Body of pancreas (tissue), 4 donors: ENCODE measurements around the gene PTPRN2. TPM values are rescaled to one million over a fixed set of nuclear protein-coding genes. Genes with fewer than 3 reads are reported as not detected.

ENCODE experiments used
- ATAC-seq: fragments of 150-250 bp; one replicate; pipeline ENCODE4 v1.9.1; 2016
- DNase-seq, 4 donors: peaks; one replicate each; pipeline ENCODE4 v3.0.0-alpha.2; 2019
- H3K27ac ChIP-seq, 4 donors: fragments of 200-600 bp; sonication (generic); 1 replicate in 3 of 4; 2 replicates in 1 of 4; pipeline versions ENCODE4 v1.5.1 to v1.6.1; 2016 to 2019; ENCODE audit warnings: mild to moderate bottlenecking in 1 of 4, mixed read lengths in 1 of 4, moderate library complexity in 1 of 4
- H3K27me3 ChIP-seq, 2 donors: fragments of 200-600 bp; sonication (generic); one replicate each; pipeline ENCODE4 v1.6.0; 2016; ENCODE audit warnings: mild to moderate bottlenecking in 1 of 2
- H3K36me3 ChIP-seq, 2 donors: fragments of 200-600 bp; sonication (generic); replicated peaks in 1 of 2; 2 replicates each; pipeline ENCODE4 v1.5.1; 2016; ENCODE audit warnings: low read depth in 2 of 2; ENCODE audit not compliant: insufficient read depth in 1 of 2
- H3K4me1 ChIP-seq: fragments of 200-600 bp; sonication (generic); one replicate; pipeline ENCODE4 v1.6.0; 2016
- H3K4me3 ChIP-seq, 2 donors: fragments of 200-600 bp; sonication (generic); 1 replicate in 1 of 2; 2 replicates in 1 of 2; pipeline ENCODE4 v1.5.1; 2016 to 2019
- H3K9me3 ChIP-seq, 3 donors: fragments of 200-600 bp; sonication (generic); 1 replicate in 2 of 3; 2 replicates in 1 of 3; pipeline ENCODE4 v1.5.1; 2016
- CTCF ChIP-seq, 7 experiments: fragments of 450-650 bp in 4 of 7; fragments of 200-600 bp in 3 of 7; sonication (generic) in 3 of 7; IDR thresholded peaks; one replicate each; pipeline ENCODE4 v1.5.1; 2016 to 2019; ENCODE audit warnings: antibody characterized with exemption in 7 of 7
- POLR2A ChIP-seq, 3 donors: fragments of 450-650 bp; IDR thresholded peaks; one replicate each; pipeline ENCODE4 v1.6.1; 2016; ENCODE audit warnings: antibody characterized with exemption in 3 of 3, mild to moderate bottlenecking in 2 of 3
- WGBS, 2 donors: methylation state at CpG; one replicate each; pipeline ENCODE4 v1.1.5; 2017; 5-methylcytosine and 5-hydroxymethylcytosine counted together
- intact Hi-C: fragments of 100-400 bp; cut with DNase I; formaldehyde crosslinking; loops from one replicate; pipeline ENCODE4 v1.15.1; 2023
- total RNA-seq, 2 donors: library from RNA; depleted of rRNA; stranded (reverse); fragments of >200 nt; gene quantifications; one replicate each; pipeline ENCODE4 v1.1.0, GENCODE V29; 2016

Gene PTPRN2
- total RNA-seq, 2 donors from 2014 or later = 31.6 to 76.1 TPM

GRCh38 chr7:158579662-158580646, 7.7 kb downstream of the PTPRN2 start:
- Histone ChIP-seq H3K27ac (peak overlapping the region; percentile 78 to 92 (median 86)), H3K27me3 (no peaks in the 10 kb centered on the region), H3K36me3 (no peaks in the 10 kb centered on the region), H3K9me3 (no peaks in the 10 kb centered on the region), H3K4me3 (no peak overlapping the region), H3K4me1 (peaks cover 52% of the 10 kb centered on the region)
- TF ChIP-seq CTCF (IDR thresholded peaks at IDR 0.05) = no peak
- no peak for TF ChIP-seq POLR2A (IDR thresholded peaks at IDR 0.05)
- intact Hi-C loops = no loop called here
- 74 to 76% methylated on average over 9 of the region's 9 CpGs for WGBS, 2 donors
- DNase-seq (no peak), ATAC-seq (no peak)

- Histone ChIP-seq H3K4me3 (no peak overlapping the region), H3K27me3 (no peaks in the 10 kb centered on the region), H3K36me3 (no peaks in the 10 kb centered on the region), H3K27ac (peak overlapping the region in 2 of 4 donors; percentile 31 to 58), H3K4me1 (peaks cover 38% of the 10 kb centered on the region), H3K9me3 (no peaks in the 10 kb centered on the region)
- TF ChIP-seq POLR2A (IDR thresholded peaks at IDR 0.05) (no peak), CTCF (IDR thresholded peaks at IDR 0.05) (no peak)
- peak; percentile 63 for ATAC-seq
- 51 to 57% methylated on average over 8 to 11 of the region's 11 CpGs for WGBS, 2 donors
- intact Hi-C loops = no loop called here
- peak in 3 of 4 donors; percentile 25 to 53 (median 49) for DNase-seq
Measured at GRCh38 chr7:158576050-158576762, 11.4 kb downstream of the PTPRN2 start.

GRCh38 chr7:158574308-158575036, 13.2 kb downstream of the PTPRN2 start:
- Histone ChIP-seq H3K4me1 (peaks cover 21% of the 10 kb centered on the region), H3K4me3 (no peak overlapping the region), H3K36me3 (no peaks in the 10 kb centered on the region), H3K9me3 (no peaks in the 10 kb centered on the region), H3K27ac (no peak overlapping the region), H3K27me3 (no peaks in the 10 kb centered on the region)
- no peak for ATAC-seq
- no peak for DNase-seq
- no peak for TF ChIP-seq POLR2A (IDR thresholded peaks at IDR 0.05)
- TF ChIP-seq CTCF (IDR thresholded peaks at IDR 0.05) = no peak
- 88 to 89% methylated on average over 8 of the region's 8 CpGs for WGBS, 2 donors
- intact Hi-C loops = no loop called here

GRCh38 chr7:158573310-158573709, 14.3 kb downstream of the PTPRN2 start:
- intact Hi-C loops = no loop called here
- TF ChIP-seq POLR2A (IDR thresholded peaks at IDR 0.05) = no peak
- no peak for TF ChIP-seq CTCF (IDR thresholded peaks at IDR 0.05)
- Histone ChIP-seq H3K36me3 (no peaks in the 10 kb centered on the region), H3K9me3 (no peaks in the 10 kb centered on the region), H3K27ac (no peak overlapping the region), H3K4me3 (no peak overlapping the region), H3K27me3 (no peaks in the 10 kb centered on the region), H3K4me1 (peaks cover 17% of the 10 kb centered on the region)
- 60 to 70% methylated on average over 4 of the region's 4 CpGs for WGBS, 2 donors
- no peak for DNase-seq
- ATAC-seq = no peak
